Activated CD4-positive, alpha-beta T cell treated with anti-CD3 and anti-CD28 coated beads, Interleukin-2, amount 10 ng/mL, durations not matched to agents 7 days and 5 days (primary cell): Measurements from ENCODE around the gene ANKRD16. TPM values are rescaled to one million over a fixed set of nuclear protein-coding genes. Genes with fewer than 3 reads are reported as not detected.
"Not testable (repeated sequence)": the region's sequence is repeated elsewhere in the genome, so short reads cannot be mapped to it uniquely, and the experiment has no call there.

Experiments used
- CTCF ChIA-PET: fragments of 350-600 bp; sonication (Branson Sonifier 250); formaldehyde crosslinking; loops from one replicate; lab custom pipeline; 2021; ENCODE audit warnings: antibody characterized with exemption; lab: Charles Lee
- POLR2A ChIA-PET: fragments of 350-600 bp; sonication (Branson Sonifier 250); formaldehyde crosslinking; loops from one replicate; lab custom pipeline; 2021; ENCODE audit warnings: antibody characterized with exemption; lab: Charles Lee
- DNase-seq: peaks from one replicate; pipeline ENCODE4 v3.0.0-alpha.2; 2020
- H3K27ac Mint-ChIP-seq: one replicate; pipeline ENCODE4 v1.8.0; 2021; ENCODE audit warnings: mild to moderate bottlenecking, moderate library complexity, mixed read lengths
- H3K27me3 Mint-ChIP-seq: one replicate; pipeline ENCODE4 v1.8.0; 2021; ENCODE audit warnings: mixed read lengths
- H3K36me3 Mint-ChIP-seq: one replicate; pipeline ENCODE4 v1.8.0; 2021; ENCODE audit warnings: low read depth, mixed read lengths
- H3K4me1 Mint-ChIP-seq: one replicate; pipeline ENCODE4 v1.8.0; 2021; ENCODE audit warnings: mixed read lengths
- H3K4me3 Mint-ChIP-seq: one replicate; pipeline ENCODE4 v1.8.0; 2021; ENCODE audit warnings: mild to moderate bottlenecking, moderate library complexity, mixed read lengths
- H3K9me3 Mint-ChIP-seq: one replicate; pipeline ENCODE4 v1.8.0; 2021; ENCODE audit warnings: mixed read lengths
- total RNA-seq, 2 experiments: library from RNA; stranded (reverse); gene quantifications; one replicate each; pipeline ENCODE4 v1.2.3, GENCODE V29; 2021

Gene ANKRD16
- total RNA-seq, 2 experiments from 2014 or later: 5.2 to 6.4 TPM

DNA sequence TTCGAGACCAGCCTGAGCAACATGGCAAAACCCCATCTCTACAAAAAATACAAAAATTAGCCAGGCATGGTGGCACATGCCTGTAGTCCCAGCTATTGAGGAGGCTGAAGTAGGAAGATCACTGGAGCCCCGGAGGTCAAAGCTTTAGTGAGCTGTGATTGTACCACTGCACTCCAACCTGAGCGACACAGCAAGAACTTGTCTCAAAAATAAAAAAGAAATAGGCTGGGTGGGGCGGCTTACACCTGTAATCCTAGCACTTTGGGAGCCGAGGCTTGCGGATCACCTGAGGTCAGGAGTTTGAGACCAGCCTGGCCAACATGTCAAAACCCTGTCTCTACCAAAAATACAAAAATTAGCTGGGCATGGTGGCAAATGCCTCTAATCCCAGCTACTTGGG, 63.2 kb downstream of the ANKRD16 start:
- POLR2A ChIA-PET, H3K36me3 Mint-ChIP-seq, CTCF ChIA-PET, H3K27ac Mint-ChIP-seq, H3K4me1 Mint-ChIP-seq, H3K4me3 Mint-ChIP-seq, DNase-seq, H3K9me3 Mint-ChIP-seq, H3K27me3 Mint-ChIP-seq: not testable (repeated sequence)

DNA sequence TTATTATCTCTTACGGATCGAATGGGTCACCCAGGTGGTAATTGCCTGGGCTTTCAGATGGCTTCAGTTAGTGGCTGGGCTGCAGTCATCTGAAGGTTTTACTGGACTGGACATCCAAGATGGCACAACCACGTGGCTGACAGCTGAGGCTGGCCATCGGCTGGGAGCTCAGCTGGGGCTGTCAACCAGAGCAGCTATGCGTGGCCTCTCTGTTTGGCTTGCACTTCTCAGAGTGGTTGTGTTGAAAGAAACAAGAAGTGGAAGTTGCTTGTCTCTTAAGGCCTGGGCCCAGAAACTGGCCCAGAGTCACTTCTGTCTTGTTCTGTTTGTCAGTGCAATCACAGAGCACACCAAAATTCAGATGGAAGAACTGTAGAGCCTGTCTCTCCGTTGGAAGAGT, 70.8 kb downstream of the ANKRD16 start:
- Mint-ChIP-seq H3K27me3 (no peaks in the 10 kb centered on the region), H3K4me3 (no peak overlapping the region), H3K4me1 (peaks cover 32% of the 10 kb centered on the region), H3K27ac (no peak overlapping the region), H3K9me3 (no peaks in the 10 kb centered on the region), H3K36me3 (peaks cover 4% of the 10 kb centered on the region)
- ChIA-PET POLR2A (no interaction called here), CTCF (interaction anchor here (0.7 to 1.7 kb wide), 5 partner anchors 10 to 189 kb away, joined by 3 to 5 read pairs (median 4); no protein-coding TSS in a partner anchor)
- DNase-seq: no peak

DNA sequence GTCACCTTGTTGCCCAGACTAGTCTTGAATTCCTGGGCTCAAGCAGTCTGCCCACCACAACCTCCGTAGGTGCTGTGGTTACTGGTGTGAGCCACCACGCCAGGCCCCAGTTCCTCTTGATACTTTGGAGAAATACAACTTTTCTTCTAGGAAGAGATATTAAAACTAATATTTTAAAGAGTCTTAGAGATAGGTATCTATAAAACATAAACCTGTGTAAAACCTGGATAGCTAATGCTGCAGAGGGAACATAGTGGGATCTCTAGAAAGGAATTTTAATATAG, 71.7 kb downstream of the ANKRD16 start:
- no peak for DNase-seq
- Mint-ChIP-seq H3K27ac (no peak overlapping the region), H3K4me1 (peaks cover 32% of the 10 kb centered on the region), H3K9me3 (no peaks in the 10 kb centered on the region), H3K4me3 (no peak overlapping the region), H3K36me3 (peaks cover 4% of the 10 kb centered on the region), H3K27me3 (no peaks in the 10 kb centered on the region)
- CTCF ChIA-PET: interaction anchor here (0.6 kb wide), 1 partner anchor 1733 kb away, joined by 3 read pairs; no protein-coding TSS in a partner anchor
- POLR2A ChIA-PET: no interaction called here

DNA sequence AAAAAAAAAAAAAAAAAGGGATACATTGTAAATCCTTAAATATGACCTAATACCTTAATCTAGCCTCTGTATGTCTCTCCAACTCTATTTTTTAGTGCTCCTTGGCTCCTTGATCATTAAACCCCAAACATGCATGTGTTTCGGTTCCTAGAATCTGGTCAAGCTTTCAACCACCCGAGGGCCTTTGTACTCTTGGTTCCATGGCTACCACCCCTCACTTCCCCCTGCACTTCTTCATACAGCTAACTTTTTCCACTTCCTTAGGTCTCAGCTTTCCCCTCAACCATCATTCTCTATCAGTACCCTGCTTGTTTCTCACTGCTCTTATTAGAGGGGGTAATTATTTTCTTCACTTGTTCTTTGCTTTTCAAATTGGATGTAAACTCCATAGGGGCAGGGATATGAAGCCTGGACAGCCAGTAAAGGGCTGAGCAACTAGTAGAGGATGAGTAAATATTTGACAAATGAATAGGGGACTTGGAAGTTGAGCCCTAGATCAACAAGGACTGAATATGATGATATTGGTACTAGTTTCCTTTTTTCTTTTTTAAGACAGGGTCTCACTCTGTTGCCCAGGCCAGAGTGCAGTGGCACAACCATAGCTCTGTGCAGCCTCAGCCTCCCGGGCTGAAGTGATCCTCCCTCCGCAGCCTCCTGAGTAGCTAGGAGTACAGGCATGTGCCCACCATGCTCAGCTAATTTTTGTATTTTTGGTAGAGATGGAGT, 72.2 kb downstream of the ANKRD16 start:
- Mint-ChIP-seq H3K4me3 (no peak overlapping the region), H3K27ac (no peak overlapping the region), H3K27me3 (no peaks in the 10 kb centered on the region), H3K36me3 (peaks cover 5% of the 10 kb centered on the region), H3K4me1 (peaks cover 32% of the 10 kb centered on the region), H3K9me3 (no peaks in the 10 kb centered on the region)
- ChIA-PET POLR2A (no interaction called here), CTCF (interaction anchor here (0.6 kb wide), 1 partner anchor 1733 kb away, joined by 3 read pairs; no protein-coding TSS in a partner anchor)
- no peak for DNase-seq

DNA sequence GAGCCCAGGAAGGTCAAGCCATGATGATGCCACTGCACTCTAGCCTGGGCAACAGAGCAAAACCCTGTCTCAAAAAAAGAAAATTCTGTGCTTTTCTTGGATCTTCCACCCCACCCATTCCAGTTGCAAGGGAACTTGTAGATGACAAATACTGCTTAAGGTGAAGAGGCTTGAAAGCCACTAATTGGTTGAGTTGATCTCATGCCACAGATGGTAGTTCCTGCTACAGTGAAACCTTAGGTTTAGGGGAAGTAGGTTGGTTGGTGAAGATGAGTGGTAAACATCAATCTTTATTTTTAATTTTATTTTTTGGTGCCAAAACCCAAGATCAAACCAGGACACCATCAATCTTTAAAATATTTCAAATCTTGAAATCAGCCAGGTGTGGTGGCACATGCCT, 73.5 kb downstream of the ANKRD16 start:
- H3K4me3 Mint-ChIP-seq: no peak overlapping the region
- no peaks in the 10 kb centered on the region for H3K9me3 Mint-ChIP-seq
- H3K27ac Mint-ChIP-seq: no peak overlapping the region
- no peaks in the 10 kb centered on the region for H3K27me3 Mint-ChIP-seq
- no peak for DNase-seq
- POLR2A ChIA-PET: no interaction called here
- H3K4me1 Mint-ChIP-seq: peaks cover 34% of the 10 kb centered on the region
- peaks cover 11% of the 10 kb centered on the region for H3K36me3 Mint-ChIP-seq
- CTCF ChIA-PET: no interaction called here

DNA sequence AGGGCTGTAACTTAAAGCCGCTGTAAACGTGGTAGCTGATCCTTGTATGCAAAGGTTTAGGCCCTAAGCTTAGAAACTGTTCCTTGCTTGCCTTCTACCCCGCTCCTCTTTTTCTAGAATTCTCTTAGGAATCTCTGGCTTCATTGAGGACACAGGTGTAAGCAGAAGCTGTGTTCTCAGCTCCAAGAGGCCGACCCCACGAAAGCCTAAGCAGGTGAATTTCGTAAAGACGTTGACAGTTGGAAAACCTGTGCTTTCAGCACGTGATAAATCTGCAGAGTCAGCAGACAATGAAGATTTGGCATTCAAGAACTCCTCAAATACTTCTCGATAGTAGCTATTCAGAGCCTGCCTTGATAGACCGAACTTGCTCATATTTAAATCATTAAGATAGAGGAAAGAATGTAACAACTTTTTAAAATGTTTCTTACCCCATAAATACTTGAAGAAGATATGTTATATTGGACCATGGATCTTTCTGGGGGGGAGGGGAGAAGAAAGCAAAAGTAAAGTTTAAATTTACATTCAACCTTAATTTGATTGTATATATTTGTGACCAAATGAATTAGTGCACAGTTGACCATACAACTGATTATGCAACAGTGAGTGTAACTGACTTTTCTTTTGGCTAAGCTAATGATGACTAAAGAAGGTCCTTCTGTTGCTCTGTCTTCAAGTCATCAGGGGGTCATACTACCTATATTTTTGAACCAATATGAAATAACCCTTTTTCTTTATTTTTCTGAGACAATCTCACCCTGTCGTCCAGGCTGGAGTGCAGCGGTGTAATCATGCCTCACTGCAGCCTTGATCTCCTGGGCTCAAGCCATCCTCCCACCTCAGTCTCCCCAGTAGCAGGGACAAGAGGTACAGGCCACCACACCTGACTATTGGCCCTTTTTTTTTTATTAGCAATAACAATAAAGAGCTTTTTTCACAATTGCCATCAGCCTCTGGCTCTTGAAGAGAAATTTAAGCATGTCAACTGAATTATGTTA, 75.3 kb downstream of the ANKRD16 start:
- ChIA-PET CTCF (interaction anchor here (0.7 to 1.3 kb wide), 3 partner anchors 17 to 71 kb away, joined by 4 to 5 read pairs (median 4); no protein-coding TSS in a partner anchor), POLR2A (no interaction called here)
- Mint-ChIP-seq H3K36me3 (peaks cover 19% of the 10 kb centered on the region), H3K27ac (peak overlapping the region; percentile 96), H3K4me1 (peaks cover 44% of the 10 kb centered on the region), H3K9me3 (no peaks in the 10 kb centered on the region), H3K27me3 (no peaks in the 10 kb centered on the region), H3K4me3 (peak overlapping the region; percentile 87)
- no peak for DNase-seq

DNA sequence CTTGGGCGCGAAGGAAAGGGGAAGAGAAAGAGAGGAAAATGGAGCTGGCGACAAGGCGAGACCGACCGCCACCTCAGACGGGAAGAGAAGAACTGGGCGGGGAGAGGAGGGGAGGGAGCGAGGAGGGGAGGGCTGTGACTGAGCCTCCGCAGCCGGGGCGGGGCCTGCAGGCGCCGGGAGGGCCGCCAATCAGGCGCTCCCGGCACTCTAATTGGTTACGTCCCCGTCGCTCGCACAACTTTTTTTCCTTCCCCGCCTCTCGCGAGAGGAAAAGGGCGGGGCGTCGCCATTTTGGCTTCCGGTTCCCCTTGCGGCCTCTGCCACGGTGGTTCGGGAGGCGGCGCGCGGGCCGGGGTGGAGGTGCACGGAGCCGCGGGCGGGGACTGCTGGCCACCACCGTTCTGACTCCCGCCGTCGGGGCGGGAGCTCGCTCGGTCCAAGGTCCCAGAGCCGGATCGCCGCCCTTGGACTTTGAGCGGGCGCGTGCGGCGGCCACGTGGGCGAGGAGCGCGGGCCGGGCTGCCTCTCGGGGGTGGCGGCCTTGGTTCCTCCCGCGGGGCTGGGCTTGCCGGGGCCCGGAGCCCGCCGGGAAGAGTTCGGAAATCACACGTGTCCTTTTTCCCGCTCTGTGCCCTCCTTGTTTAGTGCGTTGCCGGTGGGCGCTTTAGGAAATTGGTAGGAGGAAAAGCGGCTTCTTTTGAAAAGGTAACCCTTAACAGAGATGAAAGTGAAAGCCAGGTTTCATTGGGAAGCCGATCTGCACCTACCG, 76.2 kb downstream of the ANKRD16 start, which contains the start of gene GDI2:
Gene GDI2 (minus strand): TSS at position 94 of the 769 bp plus-strand sequence. CDS start 176 bp downstream, outside the sequence.
- H3K9me3 Mint-ChIP-seq: no peaks in the 10 kb centered on the region
- ChIA-PET CTCF (interaction anchor here (0.7 to 1.3 kb wide), 3 partner anchors 17 to 72 kb away, joined by 4 to 5 read pairs (median 4); no protein-coding TSS in a partner anchor), POLR2A (interaction anchor here (0.6 kb wide), 1 partner anchor 37 kb away, joined by 5 read pairs; no protein-coding TSS in a partner anchor)
- H3K36me3 Mint-ChIP-seq: peaks cover 22% of the 10 kb centered on the region
- DNase-seq: peak; percentile 97
- peak within 1 kb of the TSS; percentile 96 for H3K27ac Mint-ChIP-seq
- H3K4me3 Mint-ChIP-seq: peak within 1 kb of the TSS; percentile 87
- H3K27me3 Mint-ChIP-seq: no peaks in the 10 kb centered on the region
- H3K4me1 Mint-ChIP-seq: peaks cover 51% of the 10 kb centered on the region

DNA sequence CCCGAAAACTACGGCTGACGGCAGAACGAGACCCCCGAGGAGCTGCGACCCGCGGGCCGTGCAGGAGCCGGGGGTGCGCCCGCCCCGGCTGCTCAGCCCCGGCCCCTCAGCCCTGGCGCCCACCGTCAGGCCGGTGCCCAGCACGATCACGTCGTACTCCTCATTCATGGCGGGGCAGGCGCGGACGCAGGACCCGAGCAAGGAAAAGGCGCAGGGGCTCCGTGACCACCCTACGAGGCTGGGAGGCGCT, 76.7 kb downstream of the ANKRD16 start:
- CTCF ChIA-PET: no interaction called here
- DNase-seq: no peak
- H3K27me3 Mint-ChIP-seq: no peaks in the 10 kb centered on the region
- POLR2A ChIA-PET: interaction anchor here (0.6 kb wide), 1 partner anchor 37 kb away, joined by 5 read pairs; no protein-coding TSS in a partner anchor
- H3K9me3 Mint-ChIP-seq: no peaks in the 10 kb centered on the region
- H3K4me1 Mint-ChIP-seq: peaks cover 53% of the 10 kb centered on the region
- H3K4me3 Mint-ChIP-seq: peak overlapping the region; percentile 87
- peak overlapping the region; percentile 93 for H3K27ac Mint-ChIP-seq
- H3K36me3 Mint-ChIP-seq: peaks cover 22% of the 10 kb centered on the region

DNA sequence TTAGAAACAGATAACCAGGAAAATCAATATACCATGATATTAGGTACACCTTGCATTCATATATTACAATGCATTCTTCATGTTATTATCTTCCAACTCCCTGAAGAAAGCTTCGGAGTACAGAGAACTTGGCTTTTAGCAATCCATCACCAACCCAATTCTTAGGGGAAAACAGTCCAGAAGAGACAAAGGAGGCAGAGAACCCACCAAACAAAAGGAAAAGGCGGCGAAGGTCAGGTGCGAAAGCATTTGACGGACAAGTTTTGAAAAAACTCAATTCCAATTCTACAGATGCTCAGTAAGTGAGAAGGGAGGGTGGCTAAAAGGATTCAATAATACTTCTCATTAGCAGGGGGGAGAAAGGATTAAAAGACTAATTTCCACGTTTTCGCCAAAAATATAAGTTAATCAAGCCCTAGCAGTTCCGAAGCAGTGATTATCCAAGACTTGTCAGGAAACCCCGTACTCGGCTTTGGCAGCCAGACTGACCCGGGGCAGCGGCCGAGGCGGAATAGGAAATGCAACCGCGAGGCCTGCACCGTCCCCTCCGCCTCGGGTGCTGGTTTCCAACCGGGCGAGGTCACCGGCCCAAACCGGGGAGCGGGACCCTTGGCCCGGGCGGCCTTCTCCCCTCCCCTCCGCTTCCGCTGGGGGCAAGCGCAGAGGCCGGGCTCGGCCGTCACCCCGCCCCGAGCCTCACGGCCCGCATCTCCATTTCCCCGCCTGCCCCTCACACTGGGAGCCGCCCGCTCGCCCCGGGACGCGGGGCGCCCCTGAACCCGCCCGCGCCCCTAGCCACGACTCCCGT, 77.2 kb downstream of the ANKRD16 start:
- H3K36me3 Mint-ChIP-seq: peaks cover 27% of the 10 kb centered on the region
- H3K4me3 Mint-ChIP-seq: peak overlapping the region; percentile 87
- H3K27ac Mint-ChIP-seq: peak overlapping the region; percentile 83
- H3K27me3 Mint-ChIP-seq: no peaks in the 10 kb centered on the region
- H3K9me3 Mint-ChIP-seq: no peaks in the 10 kb centered on the region
- DNase-seq: peak; percentile 43
- peaks cover 56% of the 10 kb centered on the region for H3K4me1 Mint-ChIP-seq
- CTCF ChIA-PET: interaction anchor here (0.6 to 0.7 kb wide), 2 partner anchors 8 to 27 kb away, joined by 3 to 4 read pairs; no protein-coding TSS in a partner anchor
- POLR2A ChIA-PET: no interaction called here
